ENCODE data around the gene MPHOSPH9. TPM values are rescaled to one million over a fixed set of nuclear protein-coding genes. Genes with fewer than 3 reads are reported as not detected.

The MPHOSPH9 gene
- total RNA-seq: 10 to 100 TPM in 1 of 4 donors, 1 to 10 TPM in 3; 3.5 to 16.8 (median 9.8) TPM

- peak; percentile 99 to 100 for DNase-seq (ENCODE audit: low spot score in 2 of 2)
- WGBS, 2 donors: 0% methylated on average over 40 to 49 of the region's 66 CpGs
- peak within 1 kb of the TSS; percentile 69 for H3K4me3 ChIP-seq (ENCODE audit: low read depth, poor library complexity, severe bottlenecking)
- intact Hi-C loops (cut with DNase I; ENCODE audit: low total_unique reads): no loop called here
- TF ChIP-seq, protein P1, sequence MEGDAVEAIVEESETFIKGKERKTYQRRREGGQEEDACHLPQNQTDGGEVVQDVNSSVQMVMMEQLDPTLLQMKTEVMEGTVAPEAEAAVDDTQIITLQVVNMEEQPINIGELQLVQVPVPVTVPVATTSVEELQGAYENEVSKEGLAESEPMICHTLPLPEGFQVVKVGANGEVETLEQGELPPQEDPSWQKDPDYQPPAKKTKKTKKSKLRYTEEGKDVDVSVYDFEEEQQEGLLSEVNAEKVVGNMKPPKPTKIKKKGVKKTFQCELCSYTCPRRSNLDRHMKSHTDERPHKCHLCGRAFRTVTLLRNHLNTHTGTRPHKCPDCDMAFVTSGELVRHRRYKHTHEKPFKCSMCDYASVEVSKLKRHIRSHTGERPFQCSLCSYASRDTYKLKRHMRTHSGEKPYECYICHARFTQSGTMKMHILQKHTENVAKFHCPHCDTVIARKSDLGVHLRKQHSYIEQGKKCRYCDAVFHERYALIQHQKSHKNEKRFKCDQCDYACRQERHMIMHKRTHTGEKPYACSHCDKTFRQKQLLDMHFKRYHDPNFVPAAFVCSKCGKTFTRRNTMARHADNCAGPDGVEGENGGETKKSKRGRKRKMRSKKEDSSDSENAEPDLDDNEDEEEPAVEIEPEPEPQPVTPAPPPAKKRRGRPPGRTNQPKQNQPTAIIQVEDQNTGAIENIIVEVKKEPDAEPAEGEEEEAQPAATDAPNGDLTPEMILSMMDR (IDR thresholded peaks at IDR 0.05): no peak
- peak in 1 of 2 donors; percentile 83 for TF ChIP-seq POLR2A (IDR thresholded peaks at IDR 0.05)
Measured at GRCh38 chr12:123232807-123233504, at the start of gene MPHOSPH9, which contains the start of gene MTRFR. Gene MPHOSPH9, minus strand, starts transcription at chr12:123233141. Its CDS starts 2,777 bp downstream, at chr12:123230364. Gene MTRFR, plus strand, starts transcription at chr12:123233436. Its CDS starts 20,239 bp downstream, at chr12:123253675.

DNA sequence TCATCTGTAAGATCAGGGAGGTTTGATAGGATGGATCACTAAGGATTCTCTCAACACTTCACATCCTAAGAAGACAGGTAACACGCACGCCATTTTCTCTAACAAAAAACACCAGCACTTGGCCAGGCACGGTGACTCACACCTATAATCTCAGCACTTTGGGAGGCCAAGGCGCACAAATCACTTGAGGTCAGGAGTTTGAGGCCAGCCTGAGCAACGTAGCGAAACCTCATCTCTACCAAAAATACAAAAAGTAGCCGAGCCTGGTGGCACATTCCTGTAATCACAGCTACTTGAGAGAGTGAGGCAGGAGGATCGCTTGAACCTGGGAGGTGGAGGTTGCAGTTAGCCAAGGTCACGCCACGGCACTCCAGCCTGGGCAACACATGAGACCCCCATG lies 49.2 kb upstream of the MPHOSPH9 start:
- TF ChIP-seq POLR2A (IDR thresholded peaks at IDR 0.05): no peak
- TF ChIP-seq, protein P1 (IDR thresholded peaks at IDR 0.05): no peak
- H3K4me3 ChIP-seq (ENCODE audit: low read depth, poor library complexity, severe bottlenecking): no peak overlapping the region
- intact Hi-C loops (cut with DNase I; ENCODE audit: low total_unique reads): no loop called here
- no peak for DNase-seq (ENCODE audit: low spot score in 2 of 2)
- WGBS, 2 donors: 91 to 93% methylated on average over 10 of the region's 10 CpGs

DNA sequence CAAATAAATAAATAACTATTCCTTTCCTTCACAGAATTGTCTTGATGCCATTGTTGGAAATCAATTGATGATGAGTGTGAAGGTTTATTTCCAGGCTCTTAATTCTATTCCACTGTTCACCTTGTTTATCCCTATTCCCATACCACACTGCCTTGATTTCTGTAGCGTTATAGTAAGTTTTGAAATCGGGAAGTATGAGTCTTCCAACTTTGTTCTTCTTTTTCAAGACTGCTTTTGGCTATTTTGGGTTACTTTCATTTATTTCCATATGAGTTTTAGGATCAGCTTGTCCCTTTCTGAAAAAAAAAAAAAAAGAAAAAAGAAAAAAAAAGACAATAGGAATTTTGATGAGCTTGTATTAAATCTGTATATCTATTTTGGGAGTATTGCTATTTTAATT lies 48.0 kb upstream of the MPHOSPH9 start:
- H3K4me3 ChIP-seq (ENCODE audit: low read depth, poor library complexity, severe bottlenecking): no peak overlapping the region
- 84 to 86% methylated on average over 2 of the region's 2 CpGs for WGBS, 2 donors
- no peak for DNase-seq (ENCODE audit: low spot score in 2 of 2)
- TF ChIP-seq, protein P1 (IDR thresholded peaks at IDR 0.05): no peak
- TF ChIP-seq POLR2A (IDR thresholded peaks at IDR 0.05): no peak
- intact Hi-C loops (cut with DNase I; ENCODE audit: low total_unique reads): no loop called here

DNA sequence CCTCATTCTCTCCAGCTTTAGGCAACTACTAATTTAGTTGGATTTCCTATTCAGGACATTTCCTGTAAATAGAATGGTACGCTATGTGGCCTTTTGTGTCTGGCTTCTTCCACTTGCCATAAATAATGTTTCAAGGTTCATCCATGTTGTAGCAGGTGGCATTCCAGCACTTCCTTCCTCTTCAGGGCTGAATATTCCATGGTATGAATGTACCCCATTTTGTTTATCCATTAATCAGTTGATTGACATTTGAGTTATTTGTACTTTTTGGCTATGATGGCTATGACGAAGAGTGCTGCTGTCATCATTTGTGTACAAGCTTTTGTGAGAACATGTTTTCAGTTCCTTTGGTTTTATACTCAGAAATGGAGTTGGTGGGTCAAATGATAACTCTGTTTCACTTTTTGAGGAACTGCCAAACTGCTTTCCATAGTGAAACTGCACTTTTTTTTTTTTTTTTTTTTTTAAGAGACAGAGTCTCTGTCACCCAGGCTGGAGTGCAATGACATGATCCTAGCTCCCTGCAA lies 45.2 kb upstream of the MPHOSPH9 start:
- H3K4me3 ChIP-seq (ENCODE audit: low read depth, poor library complexity, severe bottlenecking): no peak overlapping the region
- intact Hi-C loops (cut with DNase I; ENCODE audit: low total_unique reads): no loop called here
- no peak for DNase-seq (ENCODE audit: low spot score in 2 of 2)
- 62 to 72% methylated on average over 2 of the region's 2 CpGs for WGBS, 2 donors
- TF ChIP-seq, protein P1 (IDR thresholded peaks at IDR 0.05): no peak
- no peak for TF ChIP-seq POLR2A (IDR thresholded peaks at IDR 0.05)

GRCh38 chr12:123273166-123273565 lies 40.2 kb upstream of the MPHOSPH9 start:
- intact Hi-C loops (cut with DNase I; ENCODE audit: low total_unique reads): no loop called here
- H3K4me3 ChIP-seq (ENCODE audit: low read depth, poor library complexity, severe bottlenecking): no peak overlapping the region
- 87% methylated on average over 15 of the region's 15 CpGs for WGBS, 2 donors
- DNase-seq (ENCODE audit: low spot score in 2 of 2): no peak
- TF ChIP-seq POLR2A (IDR thresholded peaks at IDR 0.05): no peak

- H3K4me3 ChIP-seq (ENCODE audit: low read depth, poor library complexity, severe bottlenecking): peak overlapping the region; percentile 45
- peak in 1 of 2 donors; percentile 95 for DNase-seq (ENCODE audit: low spot score in 2 of 2)
- intact Hi-C loops (cut with DNase I; ENCODE audit: low total_unique reads): no loop called here
- WGBS, 2 donors: 0 to 1% methylated on average over 11 to 30 of the region's 108 CpGs
- TF ChIP-seq, protein P1 (IDR thresholded peaks at IDR 0.05): no peak
- TF ChIP-seq POLR2A (IDR thresholded peaks at IDR 0.05): no peak
Measured at GRCh38 chr12:123271001-123271668, 38.2 kb upstream of the MPHOSPH9 start.

All from lower leg skin (tissue), 4 donors.